ENCODE data around the gene SST.

The SST gene

GRCh38 chr3:187626581-187626980 lies 43.6 kb downstream of the SST start:
- no peak for DNase-seq

- no peak for DNase-seq
Observed at GRCh38 chr3:187624588-187624987, 45.6 kb downstream of the SST start.

GRCh38 chr3:187623285-187623814 lies 46.8 kb downstream of the SST start:
- DNase-seq: peak; percentile 23

GRCh38 chr3:187621881-187622280 lies 48.3 kb downstream of the SST start:
- no peak for DNase-seq

- no peak for DNase-seq
Observed at GRCh38 chr3:187619461-187619860, 50.7 kb downstream of the SST start.
